ENCODE results near the gene CAPZA2.

CAPZA2 gene

GRCh38 chr7:116836048-116836447 lies 26.3 kb upstream of the CAPZA2 start:
- H3K9me3 ChIP-seq (ENCODE audit: control insufficient read depth, insufficient read depth, low read length): no peaks in the 10 kb centered on the region
- no peaks in the 10 kb centered on the region for H3K4me1 ChIP-seq (ENCODE audit: control insufficient read depth, insufficient read depth, low read length)
- no peaks in the 10 kb centered on the region for H3K27me3 ChIP-seq (ENCODE audit: control insufficient read depth, insufficient read depth, low read length)
- H3K9ac ChIP-seq (ENCODE audit: low read depth, low read length): no peak overlapping the region
- no peaks in the 10 kb centered on the region for H3K36me3 ChIP-seq (ENCODE audit: control insufficient read depth, insufficient read depth, low read length)
- no peak overlapping the region for H3K4me3 ChIP-seq (ENCODE audit: low read depth, low read length)

GRCh38 chr7:116836911-116837310 lies 25.5 kb upstream of the CAPZA2 start:
- Histone ChIP-seq H3K27me3 (ENCODE audit: control insufficient read depth, insufficient read depth, low read length) (no peaks in the 10 kb centered on the region), H3K4me1 (ENCODE audit: control insufficient read depth, insufficient read depth, low read length) (no peaks in the 10 kb centered on the region), H3K9ac (ENCODE audit: low read depth, low read length) (no peak overlapping the region), H3K36me3 (ENCODE audit: control insufficient read depth, insufficient read depth, low read length) (no peaks in the 10 kb centered on the region), H3K9me3 (ENCODE audit: control insufficient read depth, insufficient read depth, low read length) (no peaks in the 10 kb centered on the region), H3K4me3 (ENCODE audit: low read depth, low read length) (no peak overlapping the region)

- Histone ChIP-seq H3K36me3 (ENCODE audit: control insufficient read depth, insufficient read depth, low read length) (no peaks in the 10 kb centered on the region), H3K4me1 (ENCODE audit: control insufficient read depth, insufficient read depth, low read length) (no peaks in the 10 kb centered on the region), H3K27me3 (ENCODE audit: control insufficient read depth, insufficient read depth, low read length) (no peaks in the 10 kb centered on the region), H3K9ac (ENCODE audit: low read depth, low read length) (no peak overlapping the region), H3K4me3 (ENCODE audit: low read depth, low read length) (no peak overlapping the region), H3K9me3 (ENCODE audit: control insufficient read depth, insufficient read depth, low read length) (no peaks in the 10 kb centered on the region)
These were observed 24.8 kb upstream of the CAPZA2 start for GRCh38 chr7:116837586-116837985.

- Histone ChIP-seq H3K9ac (ENCODE audit: low read depth, low read length) (no peak overlapping the region), H3K9me3 (ENCODE audit: control insufficient read depth, insufficient read depth, low read length) (no peaks in the 10 kb centered on the region), H3K36me3 (ENCODE audit: control insufficient read depth, insufficient read depth, low read length) (no peaks in the 10 kb centered on the region), H3K27me3 (ENCODE audit: control insufficient read depth, insufficient read depth, low read length) (no peaks in the 10 kb centered on the region), H3K4me3 (ENCODE audit: low read depth, low read length) (no peak overlapping the region), H3K4me1 (ENCODE audit: control insufficient read depth, insufficient read depth, low read length) (no peaks in the 10 kb centered on the region)
These were observed 22.1 kb upstream of the CAPZA2 start for GRCh38 chr7:116840256-116840655.

- H3K4me1 ChIP-seq (ENCODE audit: control insufficient read depth, insufficient read depth, low read length): no peaks in the 10 kb centered on the region
- H3K27me3 ChIP-seq (ENCODE audit: control insufficient read depth, insufficient read depth, low read length): no peaks in the 10 kb centered on the region
- H3K9me3 ChIP-seq (ENCODE audit: control insufficient read depth, insufficient read depth, low read length): no peaks in the 10 kb centered on the region
- H3K36me3 ChIP-seq (ENCODE audit: control insufficient read depth, insufficient read depth, low read length): no peaks in the 10 kb centered on the region
- no peak overlapping the region for H3K4me3 ChIP-seq (ENCODE audit: low read depth, low read length)
- no peak overlapping the region for H3K9ac ChIP-seq (ENCODE audit: low read depth, low read length)
These were observed 20.0 kb upstream of the CAPZA2 start for GRCh38 chr7:116842371-116842770.

- no peak overlapping the region for H3K9ac ChIP-seq (ENCODE audit: low read depth, low read length)
- H3K36me3 ChIP-seq (ENCODE audit: control insufficient read depth, insufficient read depth, low read length): no peaks in the 10 kb centered on the region
- no peaks in the 10 kb centered on the region for H3K27me3 ChIP-seq (ENCODE audit: control insufficient read depth, insufficient read depth, low read length)
- no peaks in the 10 kb centered on the region for H3K9me3 ChIP-seq (ENCODE audit: control insufficient read depth, insufficient read depth, low read length)
- H3K4me1 ChIP-seq (ENCODE audit: control insufficient read depth, insufficient read depth, low read length): no peaks in the 10 kb centered on the region
- no peak overlapping the region for H3K4me3 ChIP-seq (ENCODE audit: low read depth, low read length)
These were observed 19.0 kb upstream of the CAPZA2 start for GRCh38 chr7:116843378-116843777.

GRCh38 chr7:116851175-116851574 lies 11.2 kb upstream of the CAPZA2 start:
- Histone ChIP-seq H3K27me3 (ENCODE audit: control insufficient read depth, insufficient read depth, low read length) (no peaks in the 10 kb centered on the region), H3K36me3 (ENCODE audit: control insufficient read depth, insufficient read depth, low read length) (no peaks in the 10 kb centered on the region), H3K4me1 (ENCODE audit: control insufficient read depth, insufficient read depth, low read length) (peaks cover 8% of the 10 kb centered on the region), H3K9me3 (ENCODE audit: control insufficient read depth, insufficient read depth, low read length) (no peaks in the 10 kb centered on the region), H3K4me3 (ENCODE audit: low read depth, low read length) (no peak overlapping the region), H3K9ac (ENCODE audit: low read depth, low read length) (no peak overlapping the region)

- H3K36me3 ChIP-seq (ENCODE audit: control insufficient read depth, insufficient read depth, low read length): no peaks in the 10 kb centered on the region
- H3K27me3 ChIP-seq (ENCODE audit: control insufficient read depth, insufficient read depth, low read length): no peaks in the 10 kb centered on the region
- H3K9ac ChIP-seq (ENCODE audit: low read depth, low read length): no peak overlapping the region
- H3K4me1 ChIP-seq (ENCODE audit: control insufficient read depth, insufficient read depth, low read length): peaks cover 9% of the 10 kb centered on the region
- no peak overlapping the region for H3K4me3 ChIP-seq (ENCODE audit: low read depth, low read length)
- no peaks in the 10 kb centered on the region for H3K9me3 ChIP-seq (ENCODE audit: control insufficient read depth, insufficient read depth, low read length)
These were observed 10.7 kb upstream of the CAPZA2 start for GRCh38 chr7:116851671-116852070.

- no peaks in the 10 kb centered on the region for H3K36me3 ChIP-seq (ENCODE audit: control insufficient read depth, insufficient read depth, low read length)
- H3K4me1 ChIP-seq (ENCODE audit: control insufficient read depth, insufficient read depth, low read length): peaks cover 17% of the 10 kb centered on the region
- H3K9me3 ChIP-seq (ENCODE audit: control insufficient read depth, insufficient read depth, low read length): no peaks in the 10 kb centered on the region
- H3K9ac ChIP-seq (ENCODE audit: low read depth, low read length): no peak overlapping the region
- no peak overlapping the region for H3K4me3 ChIP-seq (ENCODE audit: low read depth, low read length)
- no peaks in the 10 kb centered on the region for H3K27me3 ChIP-seq (ENCODE audit: control insufficient read depth, insufficient read depth, low read length)
These were observed 8.3 kb upstream of the CAPZA2 start for GRCh38 chr7:116854132-116854531.

GRCh38 chr7:116857052-116857451 lies 5.3 kb upstream of the CAPZA2 start:
- Histone ChIP-seq H3K27me3 (ENCODE audit: control insufficient read depth, insufficient read depth, low read length) (peaks cover 2% of the 10 kb centered on the region), H3K9me3 (ENCODE audit: control insufficient read depth, insufficient read depth, low read length) (no peaks in the 10 kb centered on the region), H3K36me3 (ENCODE audit: control insufficient read depth, insufficient read depth, low read length) (no peaks in the 10 kb centered on the region), H3K9ac (ENCODE audit: low read depth, low read length) (no peak overlapping the region), H3K4me1 (ENCODE audit: control insufficient read depth, insufficient read depth, low read length) (peaks cover 19% of the 10 kb centered on the region), H3K4me3 (ENCODE audit: low read depth, low read length) (no peak overlapping the region)

- Histone ChIP-seq H3K4me3 (ENCODE audit: low read depth, low read length) (no peak overlapping the region), H3K9me3 (ENCODE audit: control insufficient read depth, insufficient read depth, low read length) (no peaks in the 10 kb centered on the region), H3K36me3 (ENCODE audit: control insufficient read depth, insufficient read depth, low read length) (no peaks in the 10 kb centered on the region), H3K4me1 (ENCODE audit: control insufficient read depth, insufficient read depth, low read length) (peaks cover 20% of the 10 kb centered on the region), H3K27me3 (ENCODE audit: control insufficient read depth, insufficient read depth, low read length) (peaks cover 2% of the 10 kb centered on the region), H3K9ac (ENCODE audit: low read depth, low read length) (no peak overlapping the region)
These were observed 3.1 kb upstream of the CAPZA2 start for GRCh38 chr7:116859323-116859722.

GRCh38 chr7:116861717-116862116 lies 670 bp upstream of the CAPZA2 start:
- Histone ChIP-seq H3K27me3 (ENCODE audit: control insufficient read depth, insufficient read depth, low read length) (peaks cover 2% of the 10 kb centered on the region), H3K9me3 (ENCODE audit: control insufficient read depth, insufficient read depth, low read length) (no peaks in the 10 kb centered on the region), H3K36me3 (ENCODE audit: control insufficient read depth, insufficient read depth, low read length) (no peaks in the 10 kb centered on the region), H3K9ac (ENCODE audit: low read depth, low read length) (no peak overlapping the region), H3K4me3 (ENCODE audit: low read depth, low read length) (peak overlapping the region; percentile 40), H3K4me1 (ENCODE audit: control insufficient read depth, insufficient read depth, low read length) (peaks cover 11% of the 10 kb centered on the region)

Measured in iPS-15b (cell line).